SK-N-SH (cell line): ENCODE data around the gene GPER1. TPM values are rescaled to one million over a fixed set of nuclear protein-coding genes. Genes with fewer than 3 reads are reported as not detected.

ENCODE experiments used
- CTCF ChIA-PET: fragments of 300-600, 350-600 bp; formaldehyde crosslinking; extraction: SDS; loops from one replicate; lab custom pipeline; 2021; lab: Yijun Ruan, JAX
- POLR2A ChIA-PET: fragments of 350-600 bp; sonication (Branson Sonifier 250); formaldehyde crosslinking; extraction: SDS; loops from one replicate; lab custom pipeline; 2020; ENCODE audit warnings: antibody characterized with exemption, inconsistent platforms; lab: Yijun Ruan, JAX
- DNase-seq: peaks from one replicate; pipeline ENCODE4 v3.0.0; 2012
- H2AFZ ChIP-seq: fragments of 200-600 bp; sonication (generic); 2 replicates; pipeline ENCODE4 v1.8.1; 2016; ENCODE audit warnings: antibody characterized with exemption, mild to moderate bottlenecking, low read depth
- H3F3A ChIP-seq: fragments of 200-600 bp; sonication (generic); replicated peaks from 2 replicates; pipeline ENCODE3; 2016; ENCODE audit warnings: antibody characterized with exemption, mild to moderate bottlenecking; ENCODE audit not compliant: insufficient read depth
- H3K27ac ChIP-seq, 2 experiments: fragments of 200-500 bp in 1 of 2; fragments of 200-600 bp in 1 of 2; sonication (Bioruptor generic) in 1 of 2; sonication (generic), shearing (Covaris generic) in 1 of 2; 2 replicates each; pipeline versions ENCODE4 v1.5.1 to v1.6.1; 2014 to 2016; ENCODE audit warnings: low read depth in 2 of 2, inconsistent platforms in 1 of 2, low read length in 1 of 2, mild to moderate bottlenecking in 1 of 2, mixed read lengths in 1 of 2
- H3K27me3 ChIP-seq: fragments of 200-600 bp; sonication (generic), shearing (Covaris generic); 2 replicates; pipeline ENCODE4 v1.6.1; 2016; ENCODE audit warnings: mixed run types; ENCODE audit not compliant: insufficient read depth
- H3K36me3 ChIP-seq, 2 experiments: fragments of 200-500 bp in 1 of 2; fragments of 200-600 bp in 1 of 2; sonication (Bioruptor generic) in 1 of 2; sonication (generic) in 1 of 2; replicated peaks in 1 of 2; 2 replicates each; pipeline versions ENCODE3 to v1.5.1; 2014 to 2016; ENCODE audit warnings: low read length in 1 of 2, mild to moderate bottlenecking in 1 of 2; ENCODE audit not compliant: insufficient read depth in 2 of 2, control insufficient read depth in 1 of 2
- H3K4me1 ChIP-seq, 2 experiments: fragments of 200-500 bp in 1 of 2; fragments of 200-600 bp in 1 of 2; sonication (Bioruptor generic) in 1 of 2; sonication (generic), shearing (Covaris generic) in 1 of 2; 2 replicates each; pipeline versions ENCODE4 v1.5.1 to v1.6.1; 2014 to 2016; ENCODE audit warnings: low read depth in 1 of 2, low read length in 1 of 2, mixed run types in 1 of 2; ENCODE audit not compliant: insufficient read depth in 2 of 2, control insufficient read depth in 1 of 2
- H3K4me2 ChIP-seq: fragments of 200-600 bp; sonication (generic), shearing (Covaris generic); 2 replicates; pipeline ENCODE4 v1.6.1; 2017; ENCODE audit warnings: mixed run types
- H3K4me3 ChIP-seq, 2 experiments: fragments of 200-500 bp in 1 of 2; fragments of 200-600 bp in 1 of 2; sonication (Bioruptor generic) in 1 of 2; sonication (generic), shearing (Covaris generic) in 1 of 2; 2 replicates each; pipeline versions ENCODE4 v1.5.1 to v1.8.1; 2014 to 2016; ENCODE audit warnings: low read depth in 2 of 2, inconsistent platforms in 1 of 2, low read length in 1 of 2, mild to moderate bottlenecking in 1 of 2, mixed read lengths in 1 of 2, moderate library complexity in 1 of 2
- H3K79me2 ChIP-seq: fragments of 200-600 bp; sonication (generic); 2 replicates; pipeline ENCODE4 v1.8.1; 2017; ENCODE audit warnings: mild to moderate bottlenecking; ENCODE audit not compliant: insufficient read depth
- H3K9ac ChIP-seq: fragments of 200-600 bp; sonication (generic); 2 replicates; pipeline ENCODE4 v1.6.1; 2017; ENCODE audit warnings: mixed run types
- H3K9me2 ChIP-seq: fragments of 200-600 bp; sonication (generic); 2 replicates; pipeline ENCODE4 v1.6.1; 2017; ENCODE audit warnings: mixed run types
- H3K9me3 ChIP-seq: fragments of 200-600 bp; sonication (generic); 2 replicates; pipeline ENCODE4 v1.6.1; 2017; ENCODE audit warnings: mixed run types, mild to moderate bottlenecking, moderate library complexity
- H4K20me1 ChIP-seq: fragments of 200-600 bp; sonication (generic); 2 replicates; pipeline ENCODE4 v1.6.1; 2017; ENCODE audit warnings: mild to moderate bottlenecking, mixed run types; ENCODE audit not compliant: insufficient read depth
- CTCF ChIP-seq: fragments of 200-600 bp; sonication (generic); IDR thresholded peaks from 2 replicates; pipeline ENCODE4 v1.6.1; 2017; ENCODE audit warnings: antibody characterized with exemption, mild to moderate bottlenecking, moderate library complexity
- EP300 ChIP-seq, 2 experiments: IDR thresholded peaks; 2 replicates each; pipeline versions ENCODE4 v1.4.0 to v1.6.1; 2012; ENCODE audit warnings: borderline replicate concordance in 1 of 2, low read depth in 1 of 2, low read length in 1 of 2
- EZH2phosphoT487 ChIP-seq: fragments of 200-600 bp; sonication (generic); IDR thresholded peaks from 2 replicates; pipeline ENCODE4 v1.6.1; 2017; ENCODE audit warnings: low read depth, mixed run types, mild to moderate bottlenecking, antibody characterized with exemption, moderate library complexity, borderline replicate concordance
- FOSL2 ChIP-seq: IDR thresholded peaks from 2 replicates; pipeline ENCODE4 v1.4.0; 2012; ENCODE audit warnings: low read depth, mild to moderate bottlenecking, moderate library complexity, borderline replicate concordance
- MAX ChIP-seq: IDR thresholded peaks from 2 replicates; pipeline ENCODE4 v1.4.0; 2012; ENCODE audit warnings: low read depth
- MEF2A ChIP-seq: IDR thresholded peaks from 2 replicates; pipeline ENCODE4 v1.4.0; 2012; ENCODE audit warnings: low read depth, borderline replicate concordance
- NFIC ChIP-seq: IDR thresholded peaks from 2 replicates; pipeline ENCODE4 v1.4.0; 2012; ENCODE audit warnings: borderline replicate concordance
- NRF1 ChIP-seq: IDR thresholded peaks from 2 replicates; pipeline ENCODE4 v1.6.1; 2012; ENCODE audit warnings: low read depth, mild to moderate bottlenecking, low read length
- REST ChIP-seq: IDR thresholded peaks from 2 replicates; pipeline ENCODE4 v1.6.1; 2012; ENCODE audit warnings: mild to moderate bottlenecking, low read depth, low read length, moderate library complexity
- RFX5 ChIP-seq: IDR thresholded peaks from 2 replicates; pipeline ENCODE4 v1.6.1; 2012; ENCODE audit warnings: mild to moderate bottlenecking, improper control_type of control experiment, low read length
- SMC3 ChIP-seq: IDR thresholded peaks from 2 replicates; pipeline ENCODE4 v1.6.1; 2012; ENCODE audit warnings: low read depth, low read length, improper control_type of control experiment
- ZBTB33 ChIP-seq: IDR thresholded peaks from 2 replicates; pipeline ENCODE4 v1.4.0; 2012; ENCODE audit warnings: low read depth, borderline replicate concordance
- WGBS: methylation state at CpG from one replicate; pipeline ENCODE4 v1.1.6; 2017; ENCODE audit warnings: low lambda C conversion rate; 5-methylcytosine and 5-hydroxymethylcytosine counted together
- polyA plus RNA-seq, 3 experiments: library from polyadenylated mRNA; depleted of rRNA; stranded (reverse); fragments of >200 nt; gene quantifications; 2 replicates each; pipeline ENCODE4 v1.2.3, GENCODE V29; 2012

GPER1 gene
- polyA plus RNA-seq, 1 of the 3 experiments (the other 2 are of a cell fraction): 6.4 TPM

- H2AFZ ChIP-seq: no peak overlapping the region
- H3K4me2 ChIP-seq: no peak overlapping the region
- TF ChIP-seq CTCF (no peak), SMC3 (no peak), RFX5 (no peak), MEF2A (no peak), ZBTB33 (no peak), NRF1 (no peak), NFIC (no peak), EZH2phosphoT487 (no peak), MAX (no peak), EP300 (IDR thresholded peaks at IDR 0.05; ENCODE audit: borderline replicate concordance in 1 of 2, low read depth in 1 of 2, low read length in 1 of 2) (no peak), FOSL2 (no peak), REST (no peak)
- ChIA-PET CTCF (interaction anchor here (0.9 to 9.8 kb wide), 8 partner anchors 13 to 109 kb away, joined by 3 to 79 read pairs (median 4); partner anchors contain the start of gene GPER1), POLR2A (no interaction called here)
- H3K36me3 ChIP-seq: peaks cover 0 to 13% of the 10 kb centered on the region in 2 experiments
- peaks cover 6 to 27% of the 10 kb centered on the region in 2 experiments; a peak in 3 of 4 replicates for H3K4me1 ChIP-seq
- no peaks in the 10 kb centered on the region for H3F3A ChIP-seq
- H3K9ac ChIP-seq: no peak overlapping the region
- H3K9me2 ChIP-seq: no peaks in the 10 kb centered on the region
- no peak for DNase-seq
- H3K4me3 ChIP-seq: no peak overlapping the region
- H3K27me3 ChIP-seq: no peaks in the 10 kb centered on the region
- 97% methylated on average over 43 of the region's 47 CpGs for WGBS
- H4K20me1 ChIP-seq: peaks cover 19% of the 10 kb centered on the region
- H3K79me2 ChIP-seq: peaks cover 14% of the 10 kb centered on the region; the same call in 1 of the 2 replicates
- H3K9me3 ChIP-seq: no peaks in the 10 kb centered on the region
- no peak overlapping the region; a peak in 1 of 4 replicates for H3K27ac ChIP-seq
Observed at GRCh38 chr7:1101563-1102431, 13.9 kb downstream of the GPER1 start.
